Activated effector memory CD4-positive, alpha-beta T cell treated with Interleukin-2 at 50 U/mL for 16 hours (primary cell): ENCODE results near the gene NUP93.

ENCODE experiments used
- DNase-seq: peaks from one replicate; pipeline ENCODE4 v3.0.0-alpha.2; 2020

The NUP93 gene

GRCh38 chr16:56744996-56745640 lies 15.2 kb downstream of the NUP93 start:
- DNase-seq, result no peak

- DNase-seq, result no peak
Observed at GRCh38 chr16:56747486-56748045, 17.6 kb downstream of the NUP93 start.

GRCh38 chr16:56748191-56748590 lies 18.3 kb downstream of the NUP93 start:
- DNase-seq, result no peak

- DNase-seq, result no peak
Observed at GRCh38 chr16:56748826-56749225, 18.9 kb downstream of the NUP93 start.

GRCh38 chr16:56749672-56750491 lies 20.0 kb downstream of the NUP93 start:
- DNase-seq, result no peak

GRCh38 chr16:56753410-56753809 lies 23.5 kb downstream of the NUP93 start:
- no peak for DNase-seq

- DNase-seq, result no peak
Observed at GRCh38 chr16:56755038-56755437, 25.1 kb downstream of the NUP93 start.

- no peak for DNase-seq
Observed at GRCh38 chr16:56758432-56758831, 28.5 kb downstream of the NUP93 start.

- DNase-seq, result no peak
Observed at GRCh38 chr16:56758930-56759329, 29.0 kb downstream of the NUP93 start.

GRCh38 chr16:56763291-56763916 lies 33.5 kb downstream of the NUP93 start:
- DNase-seq, result no peak

- no peak for DNase-seq
Observed at GRCh38 chr16:56764835-56765234, 34.9 kb downstream of the NUP93 start.

- no peak for DNase-seq
Observed at GRCh38 chr16:56765949-56766348, 36.0 kb downstream of the NUP93 start.

- DNase-seq, result no peak
Observed at GRCh38 chr16:56767024-56767423, 37.1 kb downstream of the NUP93 start.

- DNase-seq, result no peak
Observed at GRCh38 chr16:56769677-56770076, 39.7 kb downstream of the NUP93 start.

- no peak for DNase-seq
Observed at GRCh38 chr16:56771558-56772279, 41.8 kb downstream of the NUP93 start.

GRCh38 chr16:56773532-56773931 lies 43.6 kb downstream of the NUP93 start:
- no peak for DNase-seq

GRCh38 chr16:56774016-56774680 lies 44.2 kb downstream of the NUP93 start:
- DNase-seq, result no peak

- no peak for DNase-seq
Observed at GRCh38 chr16:56775162-56775561, 45.2 kb downstream of the NUP93 start.

- DNase-seq, result no peak
Observed at GRCh38 chr16:56776562-56776961, 46.6 kb downstream of the NUP93 start.

GRCh38 chr16:56777001-56777400 lies 47.1 kb downstream of the NUP93 start:
- DNase-seq, result no peak

- DNase-seq, result no peak
Observed at GRCh38 chr16:56777482-56777881, 47.6 kb downstream of the NUP93 start.

GRCh38 chr16:56779906-56780305 lies 50.0 kb downstream of the NUP93 start:
- DNase-seq, result no peak
